AG04449 (cell line): ENCODE measurements around the gene ACO2.
A peak's percentile ranks its signal among the peaks of the same experiment; 100 is the strongest.

ENCODE experiments used
- CTCF ChIA-PET: fragments of 350-600 bp; formaldehyde crosslinking; extraction: SDS; loops from one replicate; lab custom pipeline; 2021; ENCODE audit warnings: antibody characterized with exemption; lab: Yijun Ruan, JAX
- POLR2A ChIA-PET: fragments of 400-600, 350-600 bp; formaldehyde crosslinking; extraction: SDS; loops from one replicate; lab custom pipeline; 2020; ENCODE audit warnings: antibody characterized with exemption, inconsistent platforms; lab: Yijun Ruan, JAX
- DNase-seq: peaks from one replicate; pipeline ENCODE4 v3.0.0-alpha.2; 2010; ENCODE audit warnings: low read depth, low spot score
- H3K4me3 ChIP-seq: 2 replicates; pipeline ENCODE4 v1.5.1; 2011; ENCODE audit warnings: low read depth, mild to moderate bottlenecking, control low read depth, low read length
- TF ChIP-seq, protein P1 (sequence below): IDR thresholded peaks from one replicate; pipeline ENCODE4 v1.5.1; 2011; ENCODE audit warnings: mild to moderate bottlenecking, moderate library complexity, low read length, control low read depth, inconsistent platforms; ENCODE audit not compliant: insufficient read depth; ENCODE audit errors: missing control alignments

Gene ACO2

DNA sequence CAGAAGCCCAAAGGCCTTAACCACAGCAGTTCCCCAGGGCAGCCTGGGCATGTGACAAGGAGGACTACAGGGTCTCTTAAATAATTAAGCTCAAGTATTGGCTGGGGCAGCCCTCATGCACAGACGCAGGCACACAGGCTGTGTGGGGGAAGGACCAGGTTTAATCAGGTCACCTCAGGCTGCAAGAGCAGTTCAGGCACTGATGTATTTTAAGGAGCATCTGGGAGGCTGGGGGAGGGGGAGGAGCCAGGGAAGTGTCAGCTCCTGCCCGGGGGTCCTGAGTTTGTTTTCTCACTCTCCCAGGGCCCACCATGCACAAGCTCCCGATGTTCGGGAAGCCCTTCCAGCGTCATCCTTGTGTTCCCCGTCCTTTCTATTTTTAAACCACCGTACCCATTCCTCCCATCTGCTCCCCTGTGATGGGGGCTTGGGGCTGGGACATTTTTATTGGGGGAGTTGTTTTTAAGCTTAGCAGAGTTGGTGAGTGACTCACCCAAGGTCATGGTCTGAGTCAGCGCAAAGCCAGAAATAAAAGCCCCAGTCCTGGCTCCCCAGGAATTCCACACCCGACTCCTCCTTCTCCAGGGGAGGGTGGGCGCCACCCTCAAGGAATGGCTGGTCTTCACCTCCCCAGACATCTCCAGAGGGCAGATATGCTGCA lies 94.3 kb downstream of the ACO2 start:
- ChIA-PET POLR2A (interaction anchor here (2.2 kb wide), 1 partner anchor 26 kb away, joined by 17 read pairs; the partner anchor contains the start of gene PMM1), CTCF (interaction anchor here (0.9 to 2.4 kb wide), 8 partner anchors 9 to 46 kb away, joined by 3 to 8 read pairs (median 6); partner anchors contain the start of gene POLR3H)
- DNase-seq: no peak
- TF ChIP-seq, protein P1, sequence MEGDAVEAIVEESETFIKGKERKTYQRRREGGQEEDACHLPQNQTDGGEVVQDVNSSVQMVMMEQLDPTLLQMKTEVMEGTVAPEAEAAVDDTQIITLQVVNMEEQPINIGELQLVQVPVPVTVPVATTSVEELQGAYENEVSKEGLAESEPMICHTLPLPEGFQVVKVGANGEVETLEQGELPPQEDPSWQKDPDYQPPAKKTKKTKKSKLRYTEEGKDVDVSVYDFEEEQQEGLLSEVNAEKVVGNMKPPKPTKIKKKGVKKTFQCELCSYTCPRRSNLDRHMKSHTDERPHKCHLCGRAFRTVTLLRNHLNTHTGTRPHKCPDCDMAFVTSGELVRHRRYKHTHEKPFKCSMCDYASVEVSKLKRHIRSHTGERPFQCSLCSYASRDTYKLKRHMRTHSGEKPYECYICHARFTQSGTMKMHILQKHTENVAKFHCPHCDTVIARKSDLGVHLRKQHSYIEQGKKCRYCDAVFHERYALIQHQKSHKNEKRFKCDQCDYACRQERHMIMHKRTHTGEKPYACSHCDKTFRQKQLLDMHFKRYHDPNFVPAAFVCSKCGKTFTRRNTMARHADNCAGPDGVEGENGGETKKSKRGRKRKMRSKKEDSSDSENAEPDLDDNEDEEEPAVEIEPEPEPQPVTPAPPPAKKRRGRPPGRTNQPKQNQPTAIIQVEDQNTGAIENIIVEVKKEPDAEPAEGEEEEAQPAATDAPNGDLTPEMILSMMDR: no peak
- H3K4me3 ChIP-seq: peak overlapping the region; percentile 30

DNA sequence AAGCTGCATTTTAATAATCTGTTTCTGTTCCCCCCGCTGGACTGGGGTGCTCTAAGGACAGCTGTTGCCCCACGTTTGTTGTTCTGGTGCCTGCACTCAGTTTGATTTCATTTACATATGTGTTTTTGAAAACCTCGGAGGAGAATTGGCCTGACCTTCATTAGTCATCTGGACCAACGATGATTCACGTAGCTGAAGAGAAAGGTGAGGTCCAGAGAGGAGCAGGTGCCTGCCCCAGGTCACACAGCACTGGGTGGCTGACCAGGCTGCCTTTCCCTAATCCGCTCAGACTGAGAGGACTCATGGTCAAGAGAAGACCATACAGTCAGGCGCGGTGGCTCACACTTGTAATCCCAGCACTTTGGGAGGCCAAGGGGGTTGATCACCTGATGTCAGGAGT lies 95.6 kb downstream of the ACO2 start:
- no peak overlapping the region for H3K4me3 ChIP-seq
- TF ChIP-seq, protein P1: no peak
- POLR2A ChIA-PET: interaction anchor here (2.2 kb wide), 1 partner anchor 25 kb away, joined by 17 read pairs; the partner anchor contains the start of gene PMM1
- no peak for DNase-seq
- CTCF ChIA-PET: interaction anchor here (0.9 to 2.4 kb wide), 3 partner anchors 12 to 47 kb away, joined by 3 to 6 read pairs (median 5); no protein-coding TSS in a partner anchor

DNA sequence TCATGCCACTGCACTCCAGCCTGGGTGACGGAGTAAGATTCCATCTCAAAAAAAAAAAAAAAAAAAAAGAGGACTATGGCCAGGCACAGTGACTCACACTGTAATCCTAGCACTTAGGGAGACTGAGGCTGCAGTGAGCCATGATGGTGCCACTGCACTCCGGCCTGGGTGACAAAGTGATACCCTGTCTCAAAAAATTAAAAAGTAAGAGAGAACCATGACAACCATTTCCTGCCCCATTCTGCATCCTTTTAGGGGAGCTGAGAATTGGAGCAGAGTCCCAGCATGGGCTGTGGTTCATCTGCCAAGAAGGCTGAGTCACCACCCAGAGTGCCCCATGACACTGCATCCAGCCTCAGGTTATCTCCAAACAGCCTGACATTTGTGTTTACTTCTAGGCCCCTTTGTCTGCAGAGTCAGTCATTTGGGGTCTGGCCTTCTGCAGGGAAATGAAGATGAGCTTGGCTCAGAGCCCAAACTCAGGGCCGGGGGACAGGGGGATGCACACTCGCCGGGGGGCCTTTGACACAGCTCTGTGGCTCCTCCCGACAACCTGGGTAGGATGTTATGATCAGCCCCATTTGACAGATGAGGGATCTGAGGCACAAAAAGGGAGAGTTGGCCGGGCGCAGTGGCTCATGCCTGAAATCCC lies 96.6 kb downstream of the ACO2 start:
- ChIA-PET CTCF (interaction anchor here (0.6 to 2.3 kb wide), 3 partner anchors 11 to 542 kb away, joined by 3 to 6 read pairs (median 3); no protein-coding TSS in a partner anchor), POLR2A (interaction anchor here (0.7 kb wide), 1 partner anchor 22 kb away, joined by 3 read pairs; no protein-coding TSS in a partner anchor)
- no peak overlapping the region for H3K4me3 ChIP-seq
- no peak for DNase-seq
- TF ChIP-seq, protein P1: no peak

DNA sequence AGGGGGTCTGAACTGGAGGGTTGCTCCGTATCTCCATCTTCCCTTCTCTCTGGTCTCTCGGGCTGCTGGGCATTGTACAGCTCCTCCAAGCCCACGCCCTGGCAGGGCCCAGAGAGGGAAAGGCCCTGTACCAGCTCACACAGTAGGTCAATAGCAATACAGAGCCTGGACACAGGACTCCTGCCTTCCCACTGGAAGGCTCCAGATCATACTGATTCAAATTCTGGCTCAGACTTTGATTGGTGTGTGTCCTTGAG lies 98.5 kb downstream of the ACO2 start:
- no peak overlapping the region for H3K4me3 ChIP-seq
- ChIA-PET POLR2A (interaction anchor here (1.7 kb wide), 1 partner anchor 10 kb away, joined by 6 read pairs; no protein-coding TSS in a partner anchor), CTCF (interaction anchor here (0.8 to 2.2 kb wide), 3 partner anchors 9 to 31 kb away, joined by 3 to 6 read pairs (median 3); no protein-coding TSS in a partner anchor)
- TF ChIP-seq, protein P1: no peak
- DNase-seq: no peak

DNA sequence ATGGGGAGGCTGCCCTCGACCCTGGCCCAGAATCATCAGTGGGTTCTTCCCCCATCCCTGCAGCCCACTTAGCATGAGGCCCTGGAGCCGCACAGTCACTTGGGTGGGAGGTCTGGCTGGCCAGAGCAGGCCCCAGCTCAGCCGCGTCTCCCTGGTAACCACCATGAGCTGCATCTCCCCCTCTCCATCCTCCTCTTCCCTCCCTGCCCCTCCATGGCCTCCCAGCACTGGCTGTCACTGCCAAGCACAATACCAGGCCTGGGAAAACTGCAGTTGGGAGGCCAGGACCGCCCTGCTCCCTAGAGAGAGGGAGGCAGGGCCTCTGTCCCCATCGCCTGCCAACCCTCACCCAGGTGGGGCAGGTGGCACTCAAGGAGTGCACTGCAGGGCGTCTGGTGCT lies 99.9 kb downstream of the ACO2 start:
- ChIA-PET POLR2A (interaction anchor here (1.5 kb wide), 1 partner anchor 21 kb away, joined by 4 read pairs; the partner anchor contains the start of gene PMM1), CTCF (interaction anchor here (1.0 to 2.2 kb wide), 3 partner anchors 10 to 30 kb away, joined by 4 to 6 read pairs (median 4); no protein-coding TSS in a partner anchor)
- DNase-seq: no peak
- H3K4me3 ChIP-seq: no peak overlapping the region
- TF ChIP-seq, protein P1: no peak

DNA sequence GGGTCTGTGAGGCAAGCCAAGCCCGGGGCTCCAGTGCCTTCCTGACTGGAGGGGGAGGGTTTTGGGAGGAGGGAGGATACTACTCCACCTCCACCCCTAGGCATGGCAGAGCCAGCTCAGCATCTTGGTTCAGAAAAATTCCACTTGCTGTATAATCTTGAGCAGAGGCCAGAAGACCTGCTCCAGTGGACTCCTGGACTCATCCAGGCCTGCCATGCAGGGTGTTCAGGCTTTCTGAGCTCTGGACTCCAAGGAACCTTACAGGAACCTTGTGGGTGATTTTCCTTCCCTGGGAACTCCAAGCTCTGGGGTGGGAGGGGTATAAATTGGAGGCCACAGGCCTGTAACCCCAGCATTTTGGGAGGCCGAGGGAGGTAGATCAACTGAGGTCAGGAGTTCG lies 101.3 kb downstream of the ACO2 start:
- no peak for DNase-seq
- ChIA-PET POLR2A (no interaction called here), CTCF (no interaction called here)
- no peak overlapping the region for H3K4me3 ChIP-seq
- TF ChIP-seq, protein P1: no peak
